Stimulated activated CD4-positive, alpha-beta T cell treated with anti-CD3 and anti-CD28 coated beads, Interleukin-15, amount 100 ng/mL, for 48 hours (primary cell): ENCODE data around the gene WFDC1.

Source experiments
- DNase-seq, 2 donors: peaks; one replicate each; pipeline ENCODE4 v3.0.0-alpha.2; 2020; ENCODE audit warnings: low read depth in 2 of 2

WFDC1 gene

GRCh38 chr16:84378099-84378498 lies 83.4 kb downstream of the WFDC1 start:
- DNase-seq = no peak

GRCh38 chr16:84378567-84378966 lies 83.9 kb downstream of the WFDC1 start:
- DNase-seq = no peak

- DNase-seq = no peak
These were observed 84.5 kb downstream of the WFDC1 start for GRCh38 chr16:84379008-84379708.
